SH-SY5Y (cell line): ENCODE results near the gene DLGAP4.

Experiments
- GATA2 ChIP-seq: IDR thresholded peaks from 2 replicates; pipeline ENCODE4 v1.6.1; 2011; ENCODE audit warnings: mild to moderate bottlenecking, low read depth, low read length
- GATA3 ChIP-seq: IDR thresholded peaks from 2 replicates; pipeline ENCODE4 v1.6.1; 2011; ENCODE audit warnings: low read depth, mild to moderate bottlenecking, low read length, moderate library complexity

GRCh38 chr20:36353740-36354139 is 47.6 kb downstream of the DLGAP4 start:
- TF ChIP-seq GATA2 (no peak), GATA3 (no peak)
